ENCODE results near the gene KMT2C.
"Not testable (repeated sequence)": the region's sequence is repeated elsewhere in the genome, so short reads cannot be mapped to it uniquely, and the experiment has no call there.

DNA sequence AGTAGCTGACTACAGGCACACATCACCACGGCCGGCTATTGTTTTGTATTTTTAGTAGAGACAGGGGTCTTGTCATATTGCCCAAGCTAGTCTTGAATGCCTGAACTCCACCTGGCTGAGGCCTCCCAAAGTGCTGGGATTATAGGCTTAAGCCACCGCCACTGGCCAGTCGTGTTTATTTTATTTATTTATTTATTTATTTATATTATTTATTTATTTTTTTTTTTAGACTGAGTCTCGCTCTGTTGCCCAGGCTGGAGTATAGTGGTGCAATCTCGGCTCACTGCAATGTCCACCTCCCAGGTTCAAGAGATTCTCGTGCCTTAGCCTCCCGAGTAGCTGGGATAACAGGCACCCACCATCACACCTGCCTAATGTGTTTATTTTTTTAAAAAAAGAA, 6.0 kb upstream of the KMT2C start:
- TF ChIP-seq, protein P1, sequence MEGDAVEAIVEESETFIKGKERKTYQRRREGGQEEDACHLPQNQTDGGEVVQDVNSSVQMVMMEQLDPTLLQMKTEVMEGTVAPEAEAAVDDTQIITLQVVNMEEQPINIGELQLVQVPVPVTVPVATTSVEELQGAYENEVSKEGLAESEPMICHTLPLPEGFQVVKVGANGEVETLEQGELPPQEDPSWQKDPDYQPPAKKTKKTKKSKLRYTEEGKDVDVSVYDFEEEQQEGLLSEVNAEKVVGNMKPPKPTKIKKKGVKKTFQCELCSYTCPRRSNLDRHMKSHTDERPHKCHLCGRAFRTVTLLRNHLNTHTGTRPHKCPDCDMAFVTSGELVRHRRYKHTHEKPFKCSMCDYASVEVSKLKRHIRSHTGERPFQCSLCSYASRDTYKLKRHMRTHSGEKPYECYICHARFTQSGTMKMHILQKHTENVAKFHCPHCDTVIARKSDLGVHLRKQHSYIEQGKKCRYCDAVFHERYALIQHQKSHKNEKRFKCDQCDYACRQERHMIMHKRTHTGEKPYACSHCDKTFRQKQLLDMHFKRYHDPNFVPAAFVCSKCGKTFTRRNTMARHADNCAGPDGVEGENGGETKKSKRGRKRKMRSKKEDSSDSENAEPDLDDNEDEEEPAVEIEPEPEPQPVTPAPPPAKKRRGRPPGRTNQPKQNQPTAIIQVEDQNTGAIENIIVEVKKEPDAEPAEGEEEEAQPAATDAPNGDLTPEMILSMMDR (IDR thresholded peaks at IDR 0.05) = not testable (repeated sequence)
- not testable (repeated sequence) for TF ChIP-seq POLR2A (IDR thresholded peaks at IDR 0.05)
